GM18951 (cell line): Measurements from ENCODE around the gene RGPD5.
"Not testable (repeated sequence)": the region's sequence is repeated elsewhere in the genome, so short reads cannot be mapped to it uniquely, and the experiment has no call there.

Experiments used
- in situ Hi-C: fragments of 300-500 bp; cut with MboI; formaldehyde crosslinking; loops from one replicate; pipeline ENCODE4 v1.12.0; 2022; ENCODE audit warnings: low sequenced_read_pairs, mixed read lengths, inconsistent platforms; ENCODE audit not compliant: unreplicated experiment

RGPD5 gene

GRCh38 chr2:109794074-109794737 is at the start of gene RGPD5:
Gene RGPD5 (plus strand): TSS chr2:109794305. CDS start chr2:109794466, 161 bp downstream.
- in situ Hi-C loops, result not testable (repeated sequence)

- in situ Hi-C loops, result not testable (repeated sequence)
Measured at GRCh38 chr2:109751572-109751971, 42.5 kb upstream of the RGPD5 start.

- in situ Hi-C loops, result not testable (repeated sequence)
Measured at GRCh38 chr2:109757163-109757824, 36.8 kb upstream of the RGPD5 start.

- in situ Hi-C loops, result not testable (repeated sequence)
Measured at GRCh38 chr2:109760265-109761042, 33.7 kb upstream of the RGPD5 start.

GRCh38 chr2:109761043-109761454 is 33.1 kb upstream of the RGPD5 start:
- in situ Hi-C loops, result not testable (repeated sequence)

- in situ Hi-C loops, result not testable (repeated sequence)
Measured at GRCh38 chr2:109761976-109762375, 32.1 kb upstream of the RGPD5 start.

GRCh38 chr2:109766074-109766473 is 28.0 kb upstream of the RGPD5 start:
- in situ Hi-C loops, result not testable (repeated sequence)

GRCh38 chr2:109766886-109767578 is 27.1 kb upstream of the RGPD5 start:
- in situ Hi-C loops, result not testable (repeated sequence)

- in situ Hi-C loops, result not testable (repeated sequence)
Measured at GRCh38 chr2:109768934-109769333, 25.2 kb upstream of the RGPD5 start.

GRCh38 chr2:109779118-109779517 is 15.0 kb upstream of the RGPD5 start:
- in situ Hi-C loops, result not testable (repeated sequence)

GRCh38 chr2:109781147-109781816 is 12.8 kb upstream of the RGPD5 start:
- in situ Hi-C loops, result not testable (repeated sequence)

- in situ Hi-C loops, result not testable (repeated sequence)
Measured at GRCh38 chr2:109782446-109782993, 11.6 kb upstream of the RGPD5 start.

- in situ Hi-C loops, result not testable (repeated sequence)
Measured at GRCh38 chr2:109791530-109792279, 2.4 kb upstream of the RGPD5 start.

GRCh38 chr2:109792659-109793058 is 1.4 kb upstream of the RGPD5 start:
- in situ Hi-C loops, result not testable (repeated sequence)

GRCh38 chr2:109871129-109871751 is 77.1 kb downstream of the RGPD5 start:
- in situ Hi-C loops, result not testable (repeated sequence)

GRCh38 chr2:109876625-109877024 is 82.5 kb downstream of the RGPD5 start:
- in situ Hi-C loops, result not testable (repeated sequence)

- in situ Hi-C loops, result not testable (repeated sequence)
Measured at GRCh38 chr2:109882112-109882511, 88.0 kb downstream of the RGPD5 start.

- in situ Hi-C loops, result not testable (repeated sequence)
Measured at GRCh38 chr2:109888414-109888813, 94.3 kb downstream of the RGPD5 start.
